ENCODE data around the gene DDX39B.

DDX39B gene

GRCh38 chr6:31546958-31547726 lies 5.3 kb upstream of the DDX39B start, which contains the start of gene NFKBIL1:
Gene NFKBIL1, plus strand, starts transcription at chr6:31547608. Its CDS starts 87 bp downstream, at chr6:31547695.
- peak; percentile 97 for DNase-seq

GRCh38 chr6:31546339-31546957 lies 4.6 kb upstream of the DDX39B start, which contains the start of gene ATP6V1G2:
Gene ATP6V1G2, minus strand, starts transcription at chr6:31546608. Its CDS starts 49 bp downstream, at chr6:31546559.
- DNase-seq: peak; percentile 85

- DNase-seq: no peak
Measured at GRCh38 chr6:31545291-31545690, 3.5 kb upstream of the DDX39B start.

- no peak for DNase-seq
Measured at GRCh38 chr6:31544676-31545075, 2.9 kb upstream of the DDX39B start.

GRCh38 chr6:31543639-31544038 lies 1.8 kb upstream of the DDX39B start:
- DNase-seq: no peak

GRCh38 chr6:31541059-31541657 lies 645 bp downstream of the DDX39B start:
- peak; percentile 42 for DNase-seq

GRCh38 chr6:31540640-31541039 lies 1.2 kb downstream of the DDX39B start:
- DNase-seq: no peak

- DNase-seq: no peak
Measured at GRCh38 chr6:31538805-31539400, 2.9 kb downstream of the DDX39B start.

- no peak for DNase-seq
Measured at GRCh38 chr6:31535538-31536324, 6.1 kb downstream of the DDX39B start.

GRCh38 chr6:31534521-31535040 lies 7.2 kb downstream of the DDX39B start:
- DNase-seq: no peak

- no peak for DNase-seq
Measured at GRCh38 chr6:31534011-31534410, 7.8 kb downstream of the DDX39B start.

- no peak for DNase-seq
Measured at GRCh38 chr6:31533455-31533841, 8.4 kb downstream of the DDX39B start.

GRCh38 chr6:31532644-31533454 lies 9.0 kb downstream of the DDX39B start:
- no peak for DNase-seq

- no peak for DNase-seq
Measured at GRCh38 chr6:31531771-31532643, 9.8 kb downstream of the DDX39B start.

- no peak for DNase-seq
Measured at GRCh38 chr6:31531162-31531561, 10.6 kb downstream of the DDX39B start.

- no peak for DNase-seq
Measured at GRCh38 chr6:31530659-31531058, 11.1 kb downstream of the DDX39B start.

GRCh38 chr6:31529329-31530150 lies 12.3 kb downstream of the DDX39B start:
- no peak for DNase-seq

- no peak for DNase-seq
Measured at GRCh38 chr6:31528821-31529328, 12.9 kb downstream of the DDX39B start, which contains the start of gene MCCD1. Gene MCCD1, plus strand, starts transcription at chr6:31528962. Its CDS starts 53 bp downstream, at chr6:31529015.

GRCh38 chr6:31528307-31528777 lies 13.5 kb downstream of the DDX39B start:
- DNase-seq: no peak

Measured in NCI-H2029 treated with DMSO at 0.1 percent for 48 hours (cell line).